Kidney epithelial cell (primary cell): ENCODE data around the gene USP12. TPM values are rescaled to one million over a fixed set of nuclear protein-coding genes. Genes with fewer than 3 reads are reported as not detected.

Source experiments
- DNase-seq: peaks from one replicate; pipeline ENCODE4 v3.0.0-alpha.2; 2010; ENCODE audit warnings: low read depth
- H3K27me3 ChIP-seq: 2 replicates; pipeline ENCODE4 v1.6.0; 2011; ENCODE audit warnings: low read length; ENCODE audit not compliant: control insufficient read depth, insufficient read depth
- H3K36me3 ChIP-seq: 2 replicates; pipeline ENCODE4 v1.5.1; 2011; ENCODE audit warnings: low read length; ENCODE audit not compliant: control insufficient read depth, insufficient read depth
- H3K4me3 ChIP-seq: 2 replicates; pipeline ENCODE4 v1.5.1; 2011; ENCODE audit warnings: low read depth, mild to moderate bottlenecking, control low read depth, low read length
- CTCF ChIP-seq: IDR thresholded peaks from 2 replicates; pipeline ENCODE4 v1.5.1; 2011; ENCODE audit warnings: mild to moderate bottlenecking, moderate library complexity, low read length, control low read depth, inconsistent platforms; ENCODE audit not compliant: insufficient read depth, poor library complexity, severe bottlenecking
- total RNA-seq: library from RNA; depleted of rRNA; stranded (reverse); fragments of >200 nt; gene quantifications from 2 replicates; pipeline ENCODE4 v1.2.3, GENCODE V29; 2015

USP12 gene
- total RNA-seq, 1 donor from 2014 or later: 13.8 TPM

GRCh38 chr13:27036236-27036981 is 135.2 kb downstream of the USP12 start:
- H3K4me3 ChIP-seq: no peak overlapping the region
- H3K36me3 ChIP-seq: no peaks in the 10 kb centered on the region
- no peak for DNase-seq
- TF ChIP-seq CTCF: no peak
- no peaks in the 10 kb centered on the region for H3K27me3 ChIP-seq

- H3K36me3 ChIP-seq: no peaks in the 10 kb centered on the region
- H3K4me3 ChIP-seq: no peak overlapping the region
- DNase-seq: no peak
- no peak for TF ChIP-seq CTCF
- H3K27me3 ChIP-seq: no peaks in the 10 kb centered on the region
Measured at GRCh38 chr13:27035892-27036235, 135.7 kb downstream of the USP12 start.

- no peaks in the 10 kb centered on the region for H3K36me3 ChIP-seq
- no peaks in the 10 kb centered on the region for H3K27me3 ChIP-seq
- no peak overlapping the region for H3K4me3 ChIP-seq
- DNase-seq: no peak
- TF ChIP-seq CTCF: no peak
Measured at GRCh38 chr13:27034678-27035111, 136.9 kb downstream of the USP12 start.

- no peak overlapping the region for H3K4me3 ChIP-seq
- H3K36me3 ChIP-seq: no peaks in the 10 kb centered on the region
- TF ChIP-seq CTCF: no peak
- H3K27me3 ChIP-seq: no peaks in the 10 kb centered on the region
- no peak for DNase-seq
Measured at GRCh38 chr13:27028683-27029480, 142.7 kb downstream of the USP12 start.

- Histone ChIP-seq H3K4me3 (no peak overlapping the region), H3K36me3 (no peaks in the 10 kb centered on the region), H3K27me3 (no peaks in the 10 kb centered on the region)
- no peak for TF ChIP-seq CTCF
- no peak for DNase-seq
Measured at GRCh38 chr13:27027086-27027667, 144.4 kb downstream of the USP12 start.
